Liver (tissue), 9 donors: ENCODE results near the gene DLGAP4. TPM values are rescaled to one million over a fixed set of nuclear protein-coding genes. Genes with fewer than 3 reads are reported as not detected.

Experiments used
- DNase-seq: peaks from one replicate; pipeline ENCODE4 v3.0.0-alpha.2; 2017; ENCODE audit warnings: low spot score
- H3K27ac ChIP-seq, 2 donors: one replicate each; pipeline ENCODE4 v1.7.0; 2013; ENCODE audit warnings: inconsistent platforms in 2 of 2, low read length in 2 of 2, control low read depth in 1 of 2, low read depth in 1 of 2, mild to moderate bottlenecking in 1 of 2
- H3K27me3 ChIP-seq, 4 donors: one replicate each; pipeline versions ENCODE4 v1.6.1 to v1.7.0; 2013; ENCODE audit warnings: low read length in 3 of 4, inconsistent platforms in 1 of 4, mild to moderate bottlenecking in 1 of 4, moderate library complexity in 1 of 4; ENCODE audit not compliant: control insufficient read depth in 4 of 4, insufficient read depth in 4 of 4
- H3K36me3 ChIP-seq, 4 donors: one replicate each; pipeline versions ENCODE4 v1.6.1 to v1.7.0; 2013; ENCODE audit warnings: low read length in 3 of 4, mild to moderate bottlenecking in 3 of 4, low read depth in 1 of 4, moderate library complexity in 1 of 4; ENCODE audit not compliant: control insufficient read depth in 4 of 4, insufficient read depth in 3 of 4
- H3K4me1 ChIP-seq, 4 donors: one replicate each; pipeline versions ENCODE4 v1.6.1 to v1.7.0; 2013; ENCODE audit warnings: low read length in 3 of 4, mild to moderate bottlenecking in 3 of 4, moderate library complexity in 1 of 4; ENCODE audit not compliant: control insufficient read depth in 4 of 4, insufficient read depth in 4 of 4
- H3K4me3 ChIP-seq, 3 donors: one replicate each; pipeline versions ENCODE4 v1.6.1 to v1.7.0; 2013; ENCODE audit warnings: low read length in 3 of 3, control low read depth in 1 of 3, low read depth in 1 of 3, mild to moderate bottlenecking in 1 of 3
- H3K9ac ChIP-seq, 2 donors: one replicate each; pipeline ENCODE4 v1.7.0; 2013; ENCODE audit warnings: low read length in 2 of 2, mild to moderate bottlenecking in 2 of 2, moderate library complexity in 2 of 2, control low read depth in 1 of 2, low read depth in 1 of 2
- H3K9me3 ChIP-seq, 4 donors: one replicate each; pipeline versions ENCODE4 v1.6.1 to v1.7.0; 2013; ENCODE audit warnings: low read length in 3 of 4; ENCODE audit not compliant: control insufficient read depth in 4 of 4
- CTCF ChIP-seq: fragments of 150-350 bp; IDR thresholded peaks from 2 replicates; pipeline ENCODE4 v1.5.1; 2017; ENCODE audit warnings: improper control_type of control experiment, low read depth, low read length; ENCODE audit not compliant: missing input control
- EGR1 ChIP-seq, 2 donors: IDR thresholded peaks; 2 replicates each; pipeline ENCODE4 v1.6.1; 2016 to 2018; ENCODE audit warnings: antibody characterized with exemption in 2 of 2, low read depth in 2 of 2
- FOXA1 ChIP-seq: IDR thresholded peaks from 2 replicates; pipeline ENCODE4 v1.6.1; 2016; ENCODE audit warnings: antibody characterized with exemption
- FOXA2 ChIP-seq: IDR thresholded peaks from 2 replicates; pipeline ENCODE4 v1.6.1; 2016; ENCODE audit warnings: antibody characterized with exemption
- GABPA ChIP-seq, 2 donors: IDR thresholded peaks in 1 of 2; conservative IDR thresholded peaks in 1 of 2; 2 replicates each; pipeline ENCODE4 v1.6.1; 2016; ENCODE audit warnings: antibody characterized with exemption in 2 of 2, mild to moderate bottlenecking in 1 of 2, moderate library complexity in 1 of 2
- HNF4A ChIP-seq, 2 donors: conservative IDR thresholded peaks; 2 replicates each; pipeline ENCODE4 v1.6.1; 2016; ENCODE audit warnings: antibody characterized with exemption in 2 of 2, mild to moderate bottlenecking in 2 of 2
- HNF4G ChIP-seq: IDR thresholded peaks from 2 replicates; pipeline ENCODE4 v1.6.1; 2016; ENCODE audit warnings: antibody characterized with exemption
- JUND ChIP-seq, 2 donors: IDR thresholded peaks; 2 replicates each; pipeline ENCODE4 v1.6.1; 2016; ENCODE audit warnings: antibody characterized with exemption in 2 of 2
- NR2F2 ChIP-seq: IDR thresholded peaks from 2 replicates; pipeline ENCODE4 v1.6.1; 2016; ENCODE audit warnings: antibody characterized with exemption
- RAD21 ChIP-seq, 2 donors: IDR thresholded peaks; 2 replicates each; pipeline ENCODE4 v1.6.1; 2016; ENCODE audit warnings: antibody characterized with exemption in 2 of 2, mild to moderate bottlenecking in 2 of 2
- REST ChIP-seq: IDR thresholded peaks from 2 replicates; pipeline ENCODE4 v1.6.1; 2016; ENCODE audit warnings: antibody characterized with exemption, mild to moderate bottlenecking
- RXRA ChIP-seq, 2 donors: IDR thresholded peaks; 2 replicates each; pipeline ENCODE4 v1.6.1; 2017 to 2018; ENCODE audit warnings: antibody characterized with exemption in 2 of 2, mild to moderate bottlenecking in 1 of 2
- SP1 ChIP-seq: IDR thresholded peaks from 2 replicates; pipeline ENCODE4 v1.6.1; 2018; ENCODE audit warnings: antibody characterized with exemption, mild to moderate bottlenecking
- TAF1 ChIP-seq: conservative IDR thresholded peaks from 2 replicates; pipeline ENCODE4 v1.6.1; 2016; ENCODE audit warnings: antibody characterized with exemption, mild to moderate bottlenecking
- YY1 ChIP-seq: IDR thresholded peaks from 2 replicates; pipeline ENCODE4 v1.6.1; 2016; ENCODE audit warnings: antibody characterized with exemption, mild to moderate bottlenecking
- WGBS: extraction: QIAGEN DNeasy Blood & Tissue Kit; methylation state at CpG from one replicate; pipeline ENCODE4 v1.1.7; 2013; 5-methylcytosine and 5-hydroxymethylcytosine counted together
- polyA plus RNA-seq, 2 donors: library from polyadenylated mRNA; stranded (reverse) in 1 of 2; unstranded in 1 of 2; fragments of 200-250 nt in 1 of 2; fragments of >200 nt in 1 of 2; fragmentation: Nextera tagmentation in 1 of 2; extraction: Ambion mirVana in 1 of 2; gene quantifications; one replicate each; pipeline versions ENCODE4 v1.2.1 to v1.2.3, GENCODE V29; 2013 to 2015
- total RNA-seq, 2 donors: library from RNA; depleted of rRNA; stranded (reverse); fragments of >200 nt; gene quantifications; one replicate each; pipeline ENCODE4 v1.2.3, GENCODE V29; 2014
- TF ChIP-seq, protein P1 (sequence below): IDR thresholded peaks from 2 replicates; pipeline ENCODE4 v1.6.1; 2016; ENCODE audit warnings: antibody characterized with exemption
- TF ChIP-seq, protein P2 (sequence below): IDR thresholded peaks from 2 replicates; pipeline ENCODE4 v1.6.1; 2016; ENCODE audit warnings: antibody characterized with exemption
- donor health status: healthy.
- donor health status: healthy.
- donor health status: healthy.
- donor health status: healthy.
- donor health status: healthy.

Gene DLGAP4
- total and polyA plus RNA-seq, 4 donors, result 2.9 to 18.7 (median 11.2) TPM

DNA sequence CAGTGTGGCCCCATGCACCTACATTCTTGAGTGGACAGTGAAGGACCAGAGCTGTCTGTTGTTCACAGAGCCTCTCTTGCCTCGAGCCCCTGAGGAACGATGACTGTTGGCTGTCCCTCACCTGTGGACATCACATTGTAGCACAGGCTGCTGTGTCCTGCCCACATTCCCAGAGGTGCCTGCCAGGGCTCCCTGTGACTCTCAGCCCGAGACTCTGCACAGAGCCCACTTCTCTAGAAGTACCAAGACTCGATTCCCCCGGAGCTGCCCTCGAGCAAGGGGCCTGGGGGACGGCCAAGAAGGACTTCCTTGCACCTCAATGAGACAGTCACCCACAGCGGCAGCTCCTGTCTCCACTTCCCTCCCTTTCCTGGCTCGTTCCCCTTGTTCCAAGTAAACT, 28.6 kb upstream of the DLGAP4 start:
- no peak for DNase-seq
- WGBS, result 67% methylated on average over 9 of the region's 9 CpGs
- no peaks in the 10 kb centered on the region for H3K4me1 ChIP-seq
- peaks cover 0 to 5% (median 0%) of the 10 kb centered on the region in 4 donors for H3K27me3 ChIP-seq
- no peaks in the 10 kb centered on the region for H3K36me3 ChIP-seq
- no peak overlapping the region for H3K4me3 ChIP-seq
- no peak overlapping the region for H3K27ac ChIP-seq
- TF ChIP-seq YY1 (no peak), FOXA2 (no peak), SP1 (no peak), RXRA (IDR thresholded peaks at IDR 0.05) (no peak), HNF4G (no peak), FOXA1 (no peak), EGR1 (IDR thresholded peaks at IDR 0.05; ENCODE audit: low read depth in 2 of 2) (no peak), GABPA (IDR thresholded peaks at IDR 0.05 in 1 of 2, conservative IDR thresholded peaks at IDR 0.05 in 1 of 2) (no peak), TAF1 (no peak), NR2F2 (no peak), JUND (IDR thresholded peaks at IDR 0.05) (no peak), CTCF (no peak), RAD21 (IDR thresholded peaks at IDR 0.05) (no peak), REST (no peak), HNF4A (conservative IDR thresholded peaks at IDR 0.05) (no peak)
- TF ChIP-seq, protein P1, sequence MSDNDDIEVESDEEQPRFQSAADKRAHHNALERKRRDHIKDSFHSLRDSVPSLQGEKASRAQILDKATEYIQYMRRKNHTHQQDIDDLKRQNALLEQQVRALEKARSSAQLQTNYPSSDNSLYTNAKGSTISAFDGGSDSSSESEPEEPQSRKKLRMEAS, result no peak
- peaks cover 0 to 2% (median under 1%) of the 10 kb centered on the region in 4 donors for H3K9me3 ChIP-seq
- H3K9ac ChIP-seq, result no peak overlapping the region

DNA sequence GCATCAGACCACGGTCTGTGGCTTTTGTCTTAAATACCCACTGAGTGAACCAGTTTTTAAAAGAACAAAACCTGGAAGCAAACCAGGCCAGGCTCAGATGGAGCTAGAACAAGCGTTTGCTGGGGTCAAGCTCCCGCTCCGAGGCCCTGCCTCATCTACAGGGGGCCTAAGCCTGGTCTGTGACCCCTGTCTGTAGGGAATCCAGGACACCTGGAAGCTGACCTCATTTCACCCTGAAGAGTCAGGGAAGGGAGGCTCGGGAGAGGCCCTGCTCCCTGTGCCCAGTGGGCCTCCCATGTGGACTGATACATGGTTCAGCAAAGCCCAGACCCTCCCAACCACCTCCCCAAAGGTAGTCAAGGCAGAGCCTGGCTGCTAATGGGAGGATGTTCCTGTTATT, 26.8 kb upstream of the DLGAP4 start:
- no peak for DNase-seq
- WGBS, result 77% methylated on average over 5 of the region's 5 CpGs
- H3K9me3 ChIP-seq, result peaks cover 0 to 2% (median under 1%) of the 10 kb centered on the region in 4 donors
- H3K4me3 ChIP-seq, result no peak overlapping the region
- H3K27me3 ChIP-seq, result peaks cover 0 to 5% (median 0%) of the 10 kb centered on the region in 4 donors
- H3K4me1 ChIP-seq, result no peaks in the 10 kb centered on the region
- no peak overlapping the region for H3K9ac ChIP-seq
- H3K36me3 ChIP-seq, result no peaks in the 10 kb centered on the region
- no peak overlapping the region for H3K27ac ChIP-seq
- TF ChIP-seq CTCF, result no peak
- no peak for TF ChIP-seq HNF4A (conservative IDR thresholded peaks at IDR 0.05)
- no peak for TF ChIP-seq EGR1 (IDR thresholded peaks at IDR 0.05; ENCODE audit: low read depth in 2 of 2)
- TF ChIP-seq FOXA1, result no peak
- no peak for TF ChIP-seq JUND (IDR thresholded peaks at IDR 0.05)
- TF ChIP-seq HNF4G, result no peak
- no peak for TF ChIP-seq YY1
- no peak for TF ChIP-seq GABPA (IDR thresholded peaks at IDR 0.05 in 1 of 2, conservative IDR thresholded peaks at IDR 0.05 in 1 of 2)
- TF ChIP-seq RAD21 (IDR thresholded peaks at IDR 0.05), result no peak
- TF ChIP-seq NR2F2, result no peak
- TF ChIP-seq, protein P1, result no peak
- TF ChIP-seq TAF1, result no peak
- no peak for TF ChIP-seq FOXA2
- TF ChIP-seq, protein P2, sequence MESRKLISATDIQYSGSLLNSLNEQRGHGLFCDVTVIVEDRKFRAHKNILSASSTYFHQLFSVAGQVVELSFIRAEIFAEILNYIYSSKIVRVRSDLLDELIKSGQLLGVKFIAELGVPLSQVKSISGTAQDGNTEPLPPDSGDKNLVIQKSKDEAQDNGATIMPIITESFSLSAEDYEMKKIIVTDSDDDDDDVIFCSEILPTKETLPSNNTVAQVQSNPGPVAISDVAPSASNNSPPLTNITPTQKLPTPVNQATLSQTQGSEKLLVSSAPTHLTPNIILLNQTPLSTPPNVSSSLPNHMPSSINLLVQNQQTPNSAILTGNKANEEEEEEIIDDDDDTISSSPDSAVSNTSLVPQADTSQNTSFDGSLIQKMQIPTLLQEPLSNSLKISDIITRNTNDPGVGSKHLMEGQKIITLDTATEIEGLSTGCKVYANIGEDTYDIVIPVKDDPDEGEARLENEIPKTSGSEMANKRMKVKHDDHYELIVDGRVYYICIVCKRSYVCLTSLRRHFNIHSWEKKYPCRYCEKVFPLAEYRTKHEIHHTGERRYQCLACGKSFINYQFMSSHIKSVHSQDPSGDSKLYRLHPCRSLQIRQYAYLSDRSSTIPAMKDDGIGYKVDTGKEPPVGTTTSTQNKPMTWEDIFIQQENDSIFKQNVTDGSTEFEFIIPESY, result no peak
- TF ChIP-seq RXRA (IDR thresholded peaks at IDR 0.05), result no peak
- no peak for TF ChIP-seq REST
